Measurements from ENCODE around the gene TRMT2A.

TRMT2A gene

DNA sequence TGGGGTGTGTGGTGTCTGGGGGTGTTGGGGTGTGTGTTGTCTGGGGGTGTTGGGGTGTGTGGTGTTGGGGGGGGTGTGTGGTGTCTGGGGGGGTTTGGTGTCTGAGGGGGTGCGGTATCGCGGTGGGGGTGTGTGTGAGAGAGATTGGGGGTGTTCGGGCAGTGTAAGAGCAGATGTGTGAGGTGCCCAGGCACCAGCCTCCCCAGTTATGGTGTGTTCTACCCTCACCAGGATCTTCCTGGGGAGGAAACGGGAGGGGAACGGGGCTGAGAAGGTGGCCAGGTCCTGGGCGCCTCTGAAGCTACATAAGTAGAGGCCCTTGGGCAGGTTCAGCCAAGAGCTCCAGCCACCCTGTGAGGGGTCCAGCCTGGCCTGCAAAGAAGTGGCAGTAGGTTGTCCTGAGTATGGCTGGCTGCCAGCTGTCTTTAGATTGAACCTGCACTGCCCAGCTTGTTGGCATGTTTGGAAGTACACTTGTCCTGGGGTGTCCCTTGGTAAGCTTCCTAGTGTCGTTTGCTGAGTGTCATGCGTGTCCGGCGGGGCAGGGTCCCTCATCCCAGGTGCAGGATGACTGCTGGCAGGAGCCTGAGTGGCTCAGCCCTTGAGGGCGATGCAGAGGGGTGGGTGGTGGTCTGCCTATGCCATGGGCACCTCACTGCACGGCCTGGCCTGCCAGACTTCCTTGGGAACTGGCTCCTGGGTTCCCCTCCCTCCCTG, 6.5 kb upstream of the TRMT2A start:
- DNase-seq (ENCODE audit: low read depth in 4 of 4, low spot score in 1 of 4), result no peak

- DNase-seq (ENCODE audit: low read depth in 4 of 4, low spot score in 1 of 4), result no peak
Measured at GRCh38 chr22:20121856-20122415, 4.9 kb upstream of the TRMT2A start.

DNA sequence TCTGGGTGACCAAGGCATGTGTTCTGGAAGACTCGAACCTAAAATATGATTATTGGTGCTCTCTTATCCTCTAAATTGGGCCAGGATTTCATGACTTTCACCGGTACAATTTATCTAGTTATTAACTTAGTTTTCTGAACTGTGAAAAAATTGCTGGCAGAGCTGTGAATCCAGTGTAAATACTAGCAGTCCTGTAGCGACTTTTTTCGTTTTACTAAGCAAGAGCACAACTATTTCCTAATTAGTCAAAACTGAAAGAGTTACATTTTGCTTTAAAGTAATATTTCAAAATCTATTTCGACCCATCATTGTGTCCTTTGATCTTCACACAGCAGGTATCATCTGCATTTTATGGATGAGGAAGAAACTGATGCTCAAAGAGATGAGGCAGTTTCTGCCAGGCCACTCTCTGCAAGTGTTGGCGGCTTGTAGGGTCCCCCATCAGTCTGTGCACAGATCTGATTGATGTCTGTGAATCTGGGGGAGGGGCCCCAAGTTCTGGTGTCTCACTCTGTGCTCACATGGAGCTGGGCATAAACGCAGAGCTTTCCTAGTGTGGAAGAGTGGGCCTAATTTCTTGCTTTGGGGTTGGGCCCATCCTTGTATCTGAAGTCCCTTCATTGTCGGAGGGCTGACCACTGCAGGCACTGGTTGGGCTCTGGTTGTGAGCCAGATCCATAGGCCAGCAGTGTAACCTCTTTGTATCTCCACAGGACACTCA, 1.4 kb upstream of the TRMT2A start:
- no peak for DNase-seq (ENCODE audit: low read depth in 4 of 4, low spot score in 1 of 4)

DNA sequence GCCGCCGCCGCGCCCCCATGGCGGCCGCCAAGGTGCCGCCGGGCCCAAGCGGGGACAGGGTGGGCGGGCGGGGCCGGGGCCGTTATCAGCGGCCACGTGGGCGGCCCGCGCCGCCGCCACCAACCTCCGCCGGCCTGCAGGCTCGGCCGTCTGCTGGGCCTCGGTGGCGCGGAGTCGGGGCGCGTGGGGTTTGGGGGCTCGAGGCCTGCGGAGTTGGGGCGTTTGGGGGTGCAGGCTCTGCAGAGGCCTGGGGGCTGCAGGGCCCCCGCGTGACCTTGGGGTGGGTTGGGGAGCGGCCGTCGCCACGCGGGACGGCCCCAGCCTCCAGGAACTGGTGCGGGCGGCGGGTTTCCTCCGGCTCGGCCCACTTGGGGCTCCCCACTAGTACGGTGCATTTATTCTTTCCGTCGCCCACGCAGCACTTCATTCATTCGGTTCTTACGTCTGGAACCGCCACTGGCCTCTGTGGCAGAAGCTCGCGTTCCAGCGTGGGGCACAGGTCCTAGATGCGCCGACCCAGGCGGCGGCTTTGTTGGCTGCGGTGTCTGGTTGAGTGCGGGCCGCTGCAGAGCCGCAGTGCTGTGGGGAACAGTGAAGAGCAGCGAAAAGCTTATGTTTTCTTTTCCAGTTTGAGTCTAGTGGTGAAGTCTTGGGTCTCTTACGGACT, 740 bp upstream of the TRMT2A start:
- peak; percentile 57 to 78 (median 68) for DNase-seq (ENCODE audit: low read depth in 4 of 4, low spot score in 1 of 4)

DNA sequence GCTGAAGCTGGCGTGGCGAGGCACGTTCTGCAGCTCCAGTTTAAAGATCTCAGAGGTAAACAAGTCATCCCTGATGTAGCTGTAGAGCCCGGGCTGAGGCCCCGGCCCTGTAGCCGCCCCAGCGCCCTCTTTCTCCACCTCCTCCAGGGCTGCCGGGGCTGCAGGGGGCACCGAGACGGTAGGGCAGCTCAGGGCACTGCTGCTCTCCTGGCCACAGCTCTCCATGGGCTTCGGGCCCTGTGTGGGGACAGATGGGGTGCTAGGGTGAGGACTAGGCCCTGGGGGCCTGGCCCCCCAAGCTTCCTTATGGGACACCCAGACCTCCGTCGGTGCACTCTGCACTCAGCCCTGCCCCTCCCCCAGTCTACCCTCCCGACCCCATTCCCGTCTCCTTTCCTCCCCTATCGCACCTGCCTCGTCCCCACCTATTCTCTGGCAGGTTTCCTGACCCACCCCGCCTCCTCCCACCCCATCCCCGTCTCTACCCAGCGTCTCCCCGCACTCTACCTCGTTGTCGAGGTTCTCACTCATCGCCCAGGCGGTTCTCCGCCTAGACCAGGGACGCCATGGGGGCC, 563 bp downstream of the TRMT2A start:
- no peak for DNase-seq (ENCODE audit: low read depth in 4 of 4, low spot score in 1 of 4)

GRCh38 chr22:20115691-20116375, 1.2 kb downstream of the TRMT2A start, which contains the start of gene RANBP1:
Gene RANBP1, plus strand, starts transcription at chr22:20116104. Its CDS starts 81 bp downstream, at chr22:20116185.
- DNase-seq (ENCODE audit: low read depth in 4 of 4, low spot score in 1 of 4), result no peak

DNA sequence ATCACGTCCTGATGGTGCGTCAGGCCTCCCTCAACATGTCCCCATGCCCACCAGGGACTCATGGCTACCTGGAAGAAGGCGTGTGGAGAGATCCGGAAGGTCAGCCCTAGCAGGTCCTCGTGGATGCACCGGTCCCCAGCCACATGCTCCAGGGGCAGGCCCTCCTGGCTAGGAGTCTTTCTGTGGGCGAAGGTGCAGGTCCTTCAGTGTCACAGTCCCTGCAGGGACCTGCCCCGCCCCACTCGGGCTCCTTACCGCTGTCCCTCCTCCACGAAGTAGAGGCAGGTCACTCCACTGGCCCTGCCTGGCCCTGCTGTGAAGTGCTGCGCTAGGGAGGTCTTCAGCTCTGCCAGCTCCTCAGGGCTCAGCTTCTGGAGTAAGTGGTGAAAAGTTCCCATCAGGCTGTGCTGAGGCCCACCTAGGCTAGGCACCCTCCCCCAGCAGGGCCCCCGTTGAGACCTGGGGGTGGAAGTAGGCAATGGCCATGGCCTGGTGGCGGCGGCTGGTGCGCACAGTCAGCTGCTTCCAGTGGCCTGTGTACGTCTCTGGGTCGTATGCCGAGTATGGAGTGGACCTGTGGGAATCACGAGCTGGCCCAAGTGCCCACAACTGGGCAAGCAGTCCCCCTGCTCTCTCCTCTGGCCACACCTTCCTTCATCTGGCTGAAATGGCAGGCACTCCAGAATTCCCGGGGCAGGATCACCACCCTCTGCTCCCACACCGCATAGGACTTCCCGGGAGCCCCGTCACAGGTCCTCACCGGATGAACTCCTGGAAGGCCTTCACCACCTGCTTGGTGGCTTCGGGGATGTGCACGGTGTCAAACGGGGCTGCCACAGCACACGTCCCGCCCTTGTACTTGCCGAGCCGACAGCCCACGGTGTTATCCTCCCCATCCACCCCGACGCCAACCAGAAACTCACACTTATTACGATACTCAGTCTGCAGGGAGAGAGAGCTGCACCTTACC, 2.2 kb downstream of the TRMT2A start:
- DNase-seq (ENCODE audit: low read depth in 4 of 4, low spot score in 1 of 4), result no peak

GRCh38 chr22:20113551-20114310, 3.3 kb downstream of the TRMT2A start:
- no peak for DNase-seq (ENCODE audit: low read depth in 4 of 4, low spot score in 1 of 4)

DNA sequence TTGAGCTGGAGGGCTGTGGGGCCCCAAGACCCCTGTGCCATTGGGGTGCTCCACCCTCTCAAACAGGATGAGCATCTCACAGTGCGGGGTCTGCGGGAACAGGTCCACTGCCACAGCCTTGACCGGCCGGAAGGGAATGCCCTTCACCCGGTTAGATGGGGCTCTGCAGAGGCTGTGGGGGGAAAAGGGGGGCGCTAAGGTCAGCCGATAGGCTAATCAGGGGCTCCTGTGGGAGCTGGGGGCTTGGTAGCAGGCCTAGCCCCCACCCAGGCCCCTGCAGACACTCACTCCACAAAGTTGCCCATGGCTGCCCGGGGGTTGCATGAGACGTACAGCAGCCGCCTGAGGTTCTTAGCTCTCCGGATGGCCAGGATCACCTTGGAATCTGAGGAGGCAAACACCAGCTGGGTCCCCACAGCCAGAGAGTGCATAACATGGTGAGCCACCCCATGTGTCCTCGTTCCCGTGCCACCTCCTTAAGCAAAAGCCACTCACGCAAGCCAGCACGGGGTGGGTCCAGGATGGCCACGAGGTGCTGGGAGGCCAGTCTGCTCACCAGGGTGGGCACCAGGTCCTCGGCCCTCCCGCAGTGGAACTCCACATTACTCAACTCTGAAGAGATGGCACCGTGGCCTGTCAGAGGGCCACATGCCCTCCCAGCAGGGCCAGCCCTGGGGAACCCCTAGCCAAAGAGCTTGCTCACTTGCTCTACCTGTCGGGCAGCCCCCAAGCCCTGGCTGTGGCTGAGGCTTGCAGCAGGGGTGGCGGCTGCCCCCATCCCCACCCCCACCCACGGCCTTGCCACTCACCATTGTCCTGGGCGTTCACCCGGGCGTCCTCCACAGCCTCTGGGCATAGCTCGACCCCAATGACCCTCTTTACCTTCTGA, 4.2 kb downstream of the TRMT2A start:
- DNase-seq (ENCODE audit: low read depth in 4 of 4, low spot score in 1 of 4), result no peak

DNA sequence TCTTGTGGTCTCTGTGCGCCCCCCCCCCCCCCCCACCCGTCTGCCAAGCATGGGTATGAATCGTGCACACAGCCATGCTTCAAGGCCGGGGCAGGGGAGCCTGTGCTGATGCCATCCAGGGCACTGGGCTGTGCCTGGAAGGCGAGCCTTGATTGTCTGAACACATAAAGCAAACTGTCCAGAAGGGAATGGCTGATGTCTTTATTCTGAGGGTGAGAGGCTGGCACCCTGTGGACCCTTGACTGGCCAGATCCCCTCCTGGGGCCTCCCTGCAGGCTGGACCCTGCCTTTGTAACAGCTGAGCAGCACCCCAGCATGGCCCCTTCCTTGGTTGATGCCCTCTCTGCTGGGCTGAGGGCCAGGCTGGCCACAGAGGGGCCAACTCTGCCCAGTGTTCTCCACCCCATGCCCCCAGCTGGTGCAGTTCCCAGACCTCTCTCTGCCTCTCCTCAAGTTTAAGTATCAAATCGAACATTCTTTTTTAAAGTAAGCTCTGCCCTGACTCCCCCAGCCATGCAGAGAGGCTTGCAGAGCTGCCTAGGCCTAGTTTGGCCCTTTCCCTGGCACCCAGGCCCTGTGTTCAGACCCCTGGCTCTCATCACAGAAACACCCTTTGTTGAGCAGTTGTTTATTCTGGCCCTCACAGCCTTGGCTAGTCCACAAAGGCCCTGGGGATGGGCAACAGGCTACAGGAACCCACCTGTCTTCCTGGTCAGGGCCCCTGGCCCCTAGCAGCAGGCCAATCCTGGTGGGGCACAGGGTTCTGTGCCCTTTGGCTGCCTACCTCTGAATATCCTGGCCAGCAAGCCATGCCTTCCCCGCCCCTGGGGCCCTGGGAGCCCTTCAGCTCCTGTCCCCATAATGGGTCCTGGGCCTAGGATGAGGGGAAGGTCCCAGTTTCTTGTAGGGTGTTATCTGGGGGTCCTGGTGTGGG, 5.1 kb downstream of the TRMT2A start:
- DNase-seq (ENCODE audit: low read depth in 4 of 4, low spot score in 1 of 4), result no peak

DNA sequence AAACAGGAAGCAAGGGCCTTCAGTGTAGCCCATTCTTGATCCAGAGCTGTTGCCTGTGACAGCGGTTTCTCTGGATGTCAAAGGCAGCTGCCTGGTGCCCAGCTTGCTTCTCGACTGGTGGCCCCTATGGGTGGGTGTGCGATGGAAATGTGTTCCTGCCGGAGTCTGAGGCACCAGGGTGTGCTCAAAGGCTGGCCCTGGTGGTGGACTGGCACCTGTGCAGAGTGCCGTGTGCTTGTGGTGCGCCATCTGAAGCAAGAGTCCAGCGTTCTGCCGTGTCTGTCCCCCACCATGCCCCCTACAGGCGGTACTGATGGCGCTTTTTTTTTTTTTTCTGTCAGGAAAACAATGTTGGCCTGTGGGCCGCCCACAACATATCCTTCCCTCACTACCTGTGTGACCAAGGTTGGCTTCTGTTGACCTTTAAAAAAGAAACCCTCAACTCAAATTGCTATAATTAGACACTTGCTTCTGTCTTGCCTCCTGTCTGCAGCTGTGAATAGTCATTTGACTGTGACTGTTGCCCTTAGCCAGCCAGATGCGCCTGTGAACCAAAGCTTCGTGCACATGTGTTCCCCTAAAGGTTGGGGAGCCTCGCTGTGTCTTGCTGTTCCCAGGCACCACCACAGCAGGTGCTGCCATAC, 5.9 kb downstream of the TRMT2A start:
- no peak for DNase-seq (ENCODE audit: low read depth in 4 of 4, low spot score in 1 of 4)

DNA sequence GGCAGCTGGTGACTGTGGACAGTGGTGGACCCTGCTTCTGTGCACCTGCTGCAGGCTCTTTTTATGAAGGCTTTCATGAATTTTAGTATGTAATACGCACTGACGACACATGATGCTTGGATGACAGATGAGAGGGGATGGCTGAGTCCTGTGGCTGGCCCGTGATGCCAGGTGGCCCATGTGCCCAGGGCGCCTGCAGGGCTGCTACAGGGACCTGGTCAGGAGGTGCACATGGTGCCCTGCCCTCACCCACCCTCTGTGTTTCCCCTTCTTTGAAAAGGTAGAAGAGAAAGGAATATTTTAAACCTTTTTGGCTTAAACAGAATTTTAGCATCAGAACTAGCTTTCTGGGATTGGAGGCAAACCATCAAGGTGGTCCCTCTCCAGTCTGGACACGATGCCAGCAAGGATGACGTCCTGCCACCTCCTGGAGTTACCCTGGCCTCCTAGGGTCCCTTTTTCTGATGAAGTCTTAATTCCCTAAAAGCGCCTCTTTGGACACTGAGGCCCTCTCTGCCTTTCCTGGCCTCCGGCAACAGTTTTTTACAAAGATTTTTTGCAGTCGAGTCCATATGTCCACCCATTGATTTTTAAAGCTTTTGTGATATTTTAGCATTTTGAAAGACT, 6.6 kb downstream of the TRMT2A start:
- DNase-seq (ENCODE audit: low read depth in 4 of 4, low spot score in 1 of 4), result no peak

DNA sequence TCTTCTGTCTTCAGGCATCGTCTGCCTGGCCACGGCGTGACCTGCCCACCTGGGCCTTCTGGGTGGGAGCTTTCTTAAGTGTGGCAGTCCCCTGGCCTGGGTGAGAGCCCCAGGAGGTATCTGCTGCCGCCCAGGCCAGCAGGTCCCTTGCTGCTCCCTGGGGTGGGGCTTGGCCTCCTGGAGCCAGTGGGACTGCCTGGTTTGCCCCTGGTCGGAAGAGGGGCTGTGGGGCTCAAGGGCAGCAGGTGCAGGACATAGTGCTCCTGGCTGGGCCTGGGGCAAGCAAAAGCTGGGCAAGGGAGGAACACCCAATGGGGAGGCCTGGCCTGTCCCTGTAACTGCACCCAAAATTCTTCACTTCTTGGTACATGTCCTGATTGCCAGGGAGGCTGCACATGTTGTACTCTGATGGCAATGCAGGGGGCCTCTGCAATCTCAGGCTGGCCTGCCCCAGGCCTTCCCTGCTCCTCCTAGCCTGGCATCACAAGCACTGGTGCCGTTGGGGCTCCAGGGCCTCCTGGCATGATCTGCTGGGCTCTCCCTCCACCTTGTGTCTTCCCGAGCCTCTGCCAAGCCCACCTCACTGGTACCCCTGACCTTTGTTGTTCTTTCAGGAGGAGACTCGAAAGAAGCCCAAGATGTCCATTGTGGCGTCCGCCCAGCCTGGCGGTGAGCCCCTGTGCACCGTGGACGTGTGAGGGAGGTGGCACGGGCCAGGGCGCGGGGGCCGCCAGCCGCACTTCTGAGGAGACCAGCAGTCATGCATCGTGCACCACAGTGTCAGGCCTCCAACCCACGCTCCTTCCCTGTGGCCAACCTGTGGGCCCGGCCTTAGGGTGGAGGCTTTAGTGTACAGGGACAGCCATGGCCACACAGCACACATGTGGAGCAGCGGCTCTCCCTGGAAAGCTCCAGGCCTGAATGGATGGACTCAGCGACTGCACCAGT, 7.3 kb downstream of the TRMT2A start:
- no peak for DNase-seq (ENCODE audit: low read depth in 4 of 4, low spot score in 1 of 4)

DNA sequence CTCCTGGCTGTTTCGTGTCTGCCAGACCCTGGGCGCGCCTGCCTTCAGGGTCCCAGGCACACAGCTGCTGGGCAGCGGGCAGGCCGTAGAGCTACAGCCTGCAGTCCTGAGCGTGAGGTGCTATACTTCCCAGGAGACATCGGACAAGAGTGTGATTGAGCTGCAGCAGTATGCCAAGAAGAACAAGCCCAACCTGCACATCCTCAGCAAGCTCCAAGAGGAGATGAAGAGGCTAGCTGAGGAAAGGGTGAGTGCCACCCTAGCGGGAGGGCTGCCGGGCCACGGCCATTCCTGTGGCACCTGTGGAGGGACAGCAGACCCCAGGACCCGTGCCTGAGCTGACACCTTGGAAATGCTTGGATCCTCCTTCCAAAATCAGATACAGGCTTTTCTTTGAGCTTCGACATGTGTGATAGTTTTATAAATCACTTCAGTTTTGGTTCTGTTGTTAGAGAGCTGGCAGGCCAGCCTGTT, 8.2 kb downstream of the TRMT2A start:
- no peak for DNase-seq (ENCODE audit: low read depth in 4 of 4, low spot score in 1 of 4)
